Heart left ventricle (tissue), 16 donors: ENCODE data around the gene PTX4. TPM values are rescaled to one million over a fixed set of nuclear protein-coding genes. Genes with fewer than 3 reads are reported as not detected.
A peak's percentile ranks its signal among the peaks of the same experiment; 100 is the strongest.

Experiments used
- ATAC-seq, 4 donors: fragments of 200-7000 bp; cut with Tn5 transposase; one replicate each; pipeline ENCODE4 v1.9.1; 2020 to 2022; ENCODE audit warnings: moderate library complexity in 4 of 4, mild to moderate bottlenecking in 3 of 4, moderate number of reproducible peaks in 1 of 4
- DNase-seq, 5 donors: peaks; one replicate each; pipeline ENCODE4 v3.0.0-alpha.2; 2020
- H3K27ac ChIP-seq, 12 donors: fragments of 200-600 bp; sonication (generic) in 4 of 12; one replicate each; pipeline versions ENCODE4 v1.5.0 to v1.8.0; 2016 to 2022; ENCODE audit warnings: mild to moderate bottlenecking in 2 of 12
- H3K27me3 ChIP-seq, 9 donors: fragments of 200-600 bp; sonication (generic) in 2 of 9; one replicate each; pipeline versions ENCODE4 v1.5.1 to v1.8.0; 2016 to 2022; ENCODE audit warnings: mild to moderate bottlenecking in 3 of 9
- H3K36me3 ChIP-seq, 9 donors: fragments of 200-600 bp; sonication (generic) in 2 of 9; one replicate each; pipeline versions ENCODE4 v1.5.0 to v1.8.0; 2018 to 2022; ENCODE audit warnings: mild to moderate bottlenecking in 2 of 9
- H3K4me1 ChIP-seq, 12 donors: fragments of 200-600 bp; sonication (generic) in 4 of 12; one replicate each; pipeline versions ENCODE4 v1.5.0 to v1.8.0; 2016 to 2022; ENCODE audit warnings: mild to moderate bottlenecking in 3 of 12
- H3K4me3 ChIP-seq, 12 donors: fragments of 200-600 bp; sonication (generic) in 4 of 12; one replicate each; pipeline versions ENCODE4 v1.5.0 to v1.8.0; 2017 to 2022; ENCODE audit warnings: mild to moderate bottlenecking in 9 of 12, moderate library complexity in 4 of 12
- H3K9me3 ChIP-seq, 12 donors: fragments of 200-600 bp; sonication (generic) in 4 of 12; one replicate each; pipeline versions ENCODE4 v1.5.0 to v1.8.0; 2016 to 2022; ENCODE audit warnings: mild to moderate bottlenecking in 1 of 12
- POLR2A ChIP-seq, 2 donors: fragments of 450-650 bp; IDR thresholded peaks; one replicate each; pipeline ENCODE4 v1.6.1; 2017; ENCODE audit warnings: antibody characterized with exemption in 2 of 2, mild to moderate bottlenecking in 2 of 2, moderate library complexity in 2 of 2
- WGBS, 4 donors: extraction: QIAGEN DNeasy Blood & Tissue Kit in 2 of 4; methylation state at CpG; one replicate each; pipeline versions ENCODE4 v1.1.5 to v1.1.7; 2013 to 2018; 5-methylcytosine and 5-hydroxymethylcytosine counted together
- intact Hi-C, 10 donors: fragments of 100-400 bp; cut with DNase I; formaldehyde crosslinking; loops; one replicate each; pipeline versions ENCODE4 v1.11.1 to v1.14.2; 2022
- polyA plus RNA-seq, 2 donors: library from polyadenylated mRNA; stranded (reverse); fragments of 200-250 nt; gene quantifications; one replicate each; pipeline ENCODE4 v1.2.3, GENCODE V29; 2013
- total RNA-seq, 9 donors: library from RNA; depleted of rRNA in 2 of 9; stranded (reverse); fragments of >200 nt in 2 of 9; fragmentation: NEBNext Ultra II Directional in 3 of 9; extraction: Animal tissue kit (Norgen Biotek cat#: 25700) in 3 of 9; gene quantifications; one replicate each; pipeline versions ENCODE4 v1.1.0 to v1.2.4, GENCODE V29; 2016 to 2023
- TF ChIP-seq, protein P1 (sequence below), 12 donors: fragments of 200-600 bp; sonication (generic) in 4 of 12; IDR thresholded peaks; one replicate each; pipeline versions ENCODE4 v1.5.0 to v1.8.0; 2018 to 2022; ENCODE audit warnings: antibody characterized with exemption in 12 of 12, mild to moderate bottlenecking in 5 of 12
- donor health status: ischemic (EF 13 %, LVEDD 7.1; RV severe dilation, severe dysfunction).
- donor health status: healthy with polysubstance abuse.
- donor health status: DM: no; HTN: yes; CAD: no.
- donor health status: DM: no; HTN: no; CAD: no.
- donor health status: ischemic (EF 25% LVEDD 6.9; RV normal size, moderate dysfunction).
- donor health status: ischemic (EF 25% LVEDD 5.7; RV mildly dilated, moderate dysfunction).
- donor health status: healthy.
- donor health status: DM: yes; HTN: yes; CAD: no.
- donor health status: ischemic (EF 35%, LVEDD 5.7; RV mildly dilated, moderate dysfunction).
- donor health status: nonischemic (EF 11% LVEDD 7.7; RV severe dilation, severe dysfunction).
- donor health status: DM: yes; HTN: yes; CAD: no.
- donor health status: PGD.
- donor health status: ischemic (EF 29% LVEDD 5.4; RV normal size, mild dysfunction).
- donor health status: nonischemic (EF 23%, LVEDD 6.1; RV moderate dilation, normal function).

The PTX4 gene
- total and polyA plus RNA-seq, 11 donors, result 0.04 to 0.23 (median 0.20) TPM; not detected in 8

DNA sequence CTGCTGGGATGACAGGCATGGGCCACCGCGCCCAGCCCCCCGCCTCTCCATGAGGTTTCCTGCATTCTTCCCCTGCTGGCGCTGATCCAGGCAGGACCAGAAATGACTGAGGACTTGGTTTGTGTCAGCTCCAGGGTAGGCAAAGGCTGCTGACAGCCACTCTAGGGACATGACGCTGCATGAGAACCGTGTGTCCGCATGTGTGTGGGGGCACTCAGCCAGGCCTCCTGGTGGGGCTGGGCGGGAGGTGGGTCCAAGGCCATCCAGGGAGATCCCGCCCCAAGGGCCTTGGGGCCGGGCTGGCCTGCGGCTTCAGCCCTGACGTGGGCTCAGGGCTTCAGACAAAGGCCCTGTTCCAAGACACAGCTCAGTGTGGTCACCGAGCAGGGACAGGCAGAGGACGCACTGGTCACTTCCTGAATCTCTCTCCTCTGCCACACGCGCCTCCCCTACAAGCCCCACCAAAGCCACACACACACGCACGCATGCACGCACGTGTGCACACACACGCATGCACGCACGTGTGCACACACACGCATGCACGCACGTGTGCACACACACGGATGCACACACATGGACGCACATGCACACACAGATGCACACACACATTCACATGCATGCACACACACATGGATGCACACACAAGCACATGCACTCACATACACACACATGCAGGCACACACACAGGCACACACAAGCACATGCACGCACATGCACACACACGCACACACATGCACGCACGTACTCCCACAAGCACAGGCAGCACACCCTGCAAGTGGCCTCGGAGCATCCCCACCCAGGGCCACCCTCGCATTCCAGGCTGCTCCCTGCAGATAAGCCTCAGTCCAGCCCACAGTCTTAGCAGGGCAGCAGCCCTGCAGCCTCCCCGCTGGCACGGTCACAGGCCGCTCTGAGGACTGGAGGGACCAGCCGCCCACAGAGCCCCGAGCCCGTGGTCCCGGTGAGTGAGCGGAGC lies 39.4 kb upstream of the PTX4 start:
- peaks cover 14 to 66% (median 55%) of the 10 kb centered on the region in 12 donors for H3K4me1 ChIP-seq
- peaks cover 0 to 7% (median 0%) of the 10 kb centered on the region in 9 donors for H3K36me3 ChIP-seq
- peak overlapping the region in 11 of 12 donors; percentile 11 to 99 (median 34) for H3K27ac ChIP-seq
- intact Hi-C loops, result loop anchor here in 1 of 10 donors (5.0 kb wide), 1 partner anchor 36 kb away; the partner anchor contains the start of gene TELO2
- no peaks in the 10 kb centered on the region for H3K27me3 ChIP-seq
- H3K4me3 ChIP-seq, result no peak overlapping the region
- DNase-seq (peak; percentile 69 to 85 (median 82)), ATAC-seq (peak; percentile 7 to 20 (median 10))
- H3K9me3 ChIP-seq, result no peaks in the 10 kb centered on the region
- 35 to 46% (median 36%) methylated on average over 26 to 42 of the region's 42 CpGs for WGBS, 4 donors
- TF ChIP-seq, protein P1, sequence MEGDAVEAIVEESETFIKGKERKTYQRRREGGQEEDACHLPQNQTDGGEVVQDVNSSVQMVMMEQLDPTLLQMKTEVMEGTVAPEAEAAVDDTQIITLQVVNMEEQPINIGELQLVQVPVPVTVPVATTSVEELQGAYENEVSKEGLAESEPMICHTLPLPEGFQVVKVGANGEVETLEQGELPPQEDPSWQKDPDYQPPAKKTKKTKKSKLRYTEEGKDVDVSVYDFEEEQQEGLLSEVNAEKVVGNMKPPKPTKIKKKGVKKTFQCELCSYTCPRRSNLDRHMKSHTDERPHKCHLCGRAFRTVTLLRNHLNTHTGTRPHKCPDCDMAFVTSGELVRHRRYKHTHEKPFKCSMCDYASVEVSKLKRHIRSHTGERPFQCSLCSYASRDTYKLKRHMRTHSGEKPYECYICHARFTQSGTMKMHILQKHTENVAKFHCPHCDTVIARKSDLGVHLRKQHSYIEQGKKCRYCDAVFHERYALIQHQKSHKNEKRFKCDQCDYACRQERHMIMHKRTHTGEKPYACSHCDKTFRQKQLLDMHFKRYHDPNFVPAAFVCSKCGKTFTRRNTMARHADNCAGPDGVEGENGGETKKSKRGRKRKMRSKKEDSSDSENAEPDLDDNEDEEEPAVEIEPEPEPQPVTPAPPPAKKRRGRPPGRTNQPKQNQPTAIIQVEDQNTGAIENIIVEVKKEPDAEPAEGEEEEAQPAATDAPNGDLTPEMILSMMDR (IDR thresholded peaks at IDR 0.05), result no peak
- TF ChIP-seq POLR2A (IDR thresholded peaks at IDR 0.05), result peak in 1 of 2 donors; percentile 38

DNA sequence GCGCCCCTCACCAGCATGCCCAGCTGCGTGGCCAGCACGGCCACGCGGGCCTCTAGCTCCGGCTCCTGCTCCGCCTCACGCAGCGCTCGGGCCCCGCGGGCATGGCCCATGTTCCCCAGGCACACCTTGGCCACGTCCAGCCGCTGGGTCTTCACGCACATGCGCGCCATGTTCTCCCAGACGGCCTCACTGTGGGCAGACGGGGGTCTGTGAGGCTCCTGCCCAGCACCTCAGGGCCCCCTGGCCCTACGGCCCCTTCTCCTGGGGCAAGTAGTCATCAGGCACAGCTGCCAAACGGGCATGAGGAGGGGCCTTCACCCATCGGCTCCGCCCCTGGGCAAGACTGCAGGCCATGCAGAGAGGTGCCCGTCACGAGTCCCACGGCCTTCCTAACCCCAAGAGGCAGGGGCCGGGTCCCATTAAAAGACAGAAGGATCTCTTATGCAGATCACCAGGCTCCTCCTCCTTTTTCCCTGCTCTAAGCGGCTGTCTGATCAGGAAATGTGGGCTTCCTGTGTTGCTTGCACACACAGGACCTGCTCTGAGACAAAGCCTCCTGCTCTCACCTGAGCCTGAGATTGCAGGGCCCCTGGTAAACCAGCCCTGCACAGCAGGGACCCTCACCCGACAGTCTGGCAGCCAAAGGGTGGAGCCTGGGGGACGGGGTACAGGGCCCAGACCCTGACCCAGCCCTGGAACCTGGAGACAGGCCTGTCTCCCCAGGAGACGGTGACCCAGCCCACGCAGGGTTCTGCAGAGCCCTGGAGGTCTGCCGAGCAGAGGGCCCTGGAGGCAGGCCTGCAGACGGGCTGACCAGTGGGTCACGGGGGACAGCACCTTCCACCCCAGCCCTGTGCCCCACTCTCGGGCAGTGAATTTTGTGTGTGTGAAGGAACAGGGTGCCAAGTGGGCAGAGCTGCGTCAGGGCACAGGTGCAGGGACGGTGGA lies 38.1 kb upstream of the PTX4 start:
- DNase-seq, result no peak
- TF ChIP-seq, protein P1 (IDR thresholded peaks at IDR 0.05), result no peak
- TF ChIP-seq POLR2A (IDR thresholded peaks at IDR 0.05), result no peak
- H3K36me3 ChIP-seq, result peaks cover 0 to 9% (median 0%) of the 10 kb centered on the region in 9 donors
- H3K27me3 ChIP-seq, result no peaks in the 10 kb centered on the region
- peak overlapping the region in 8 of 12 donors; percentile 27 to 52 (median 36) for H3K27ac ChIP-seq
- no peaks in the 10 kb centered on the region for H3K9me3 ChIP-seq
- WGBS, 4 donors, result 85 to 93% (median 86%) methylated on average over 29 to 38 of the region's 38 CpGs
- intact Hi-C loops, result loop anchor here in 1 of 10 donors (5.0 kb wide), 1 partner anchor 35 kb away; the partner anchor contains the start of gene TELO2
- ATAC-seq, result no peak
- no peak overlapping the region for H3K4me3 ChIP-seq
- peaks cover 10 to 53% (median 43%) of the 10 kb centered on the region in 12 donors for H3K4me1 ChIP-seq

DNA sequence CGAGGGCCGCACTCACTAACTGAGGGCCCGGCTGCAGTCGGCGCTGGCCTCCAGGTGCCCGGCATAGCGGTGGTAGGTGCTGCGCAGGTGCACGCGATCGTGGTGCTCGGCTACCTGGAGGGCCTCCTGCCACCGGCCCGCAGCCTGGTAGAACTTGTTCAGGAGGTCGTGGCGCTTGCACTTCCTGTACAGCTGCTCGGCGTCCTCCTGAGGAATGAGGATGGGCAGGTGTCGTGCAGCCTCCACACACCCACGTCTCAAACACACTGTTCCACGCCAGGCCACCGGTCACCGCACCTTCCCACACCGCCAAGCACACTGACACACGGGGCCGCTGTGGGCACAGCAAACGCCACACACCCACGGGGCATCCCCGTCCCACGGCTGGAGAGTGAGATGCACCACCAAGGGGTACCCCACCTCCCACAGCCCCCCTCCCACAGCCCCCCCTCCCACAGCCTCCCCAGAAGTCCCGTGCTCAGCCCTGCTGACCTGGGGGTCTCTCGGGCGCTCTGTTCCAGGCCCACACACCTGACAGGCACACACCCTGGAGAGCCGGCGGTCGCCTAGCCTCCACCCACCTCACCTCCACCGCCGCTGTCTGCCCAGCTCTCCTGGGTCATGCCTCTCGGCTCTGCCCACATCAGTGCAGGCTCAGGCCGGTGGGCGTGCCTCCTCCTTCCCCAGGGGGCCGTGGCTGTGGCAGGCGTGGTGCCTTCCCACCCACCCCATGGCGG lies 37.3 kb upstream of the PTX4 start:
- DNase-seq, result no peak
- Histone ChIP-seq H3K4me3 (no peak overlapping the region), H3K4me1 (peaks cover 10 to 45% (median 34%) of the 10 kb centered on the region in 12 donors), H3K9me3 (no peaks in the 10 kb centered on the region), H3K36me3 (peaks cover 0 to 11% (median 0%) of the 10 kb centered on the region in 9 donors), H3K27me3 (no peaks in the 10 kb centered on the region), H3K27ac (no peak overlapping the region)
- ATAC-seq, result no peak
- 90 to 96% (median 94%) methylated on average over 29 to 44 of the region's 44 CpGs for WGBS, 4 donors
- TF ChIP-seq, protein P1 (IDR thresholded peaks at IDR 0.05), result no peak
- TF ChIP-seq POLR2A (IDR thresholded peaks at IDR 0.05), result no peak
- intact Hi-C loops, result loop anchor here in 1 of 10 donors (5.0 kb wide), 1 partner anchor 34 kb away; the partner anchor contains the start of gene TELO2
